NCI-H2029 treated with DMSO at 0.1 percent for 48 hours (cell line): ENCODE measurements around the gene ZNF580.

Experiments used
- DNase-seq: peaks from one replicate; lab custom pipeline; 2025; lab: John Stamatoyannopoulos, UW

ZNF580 gene

DNA sequence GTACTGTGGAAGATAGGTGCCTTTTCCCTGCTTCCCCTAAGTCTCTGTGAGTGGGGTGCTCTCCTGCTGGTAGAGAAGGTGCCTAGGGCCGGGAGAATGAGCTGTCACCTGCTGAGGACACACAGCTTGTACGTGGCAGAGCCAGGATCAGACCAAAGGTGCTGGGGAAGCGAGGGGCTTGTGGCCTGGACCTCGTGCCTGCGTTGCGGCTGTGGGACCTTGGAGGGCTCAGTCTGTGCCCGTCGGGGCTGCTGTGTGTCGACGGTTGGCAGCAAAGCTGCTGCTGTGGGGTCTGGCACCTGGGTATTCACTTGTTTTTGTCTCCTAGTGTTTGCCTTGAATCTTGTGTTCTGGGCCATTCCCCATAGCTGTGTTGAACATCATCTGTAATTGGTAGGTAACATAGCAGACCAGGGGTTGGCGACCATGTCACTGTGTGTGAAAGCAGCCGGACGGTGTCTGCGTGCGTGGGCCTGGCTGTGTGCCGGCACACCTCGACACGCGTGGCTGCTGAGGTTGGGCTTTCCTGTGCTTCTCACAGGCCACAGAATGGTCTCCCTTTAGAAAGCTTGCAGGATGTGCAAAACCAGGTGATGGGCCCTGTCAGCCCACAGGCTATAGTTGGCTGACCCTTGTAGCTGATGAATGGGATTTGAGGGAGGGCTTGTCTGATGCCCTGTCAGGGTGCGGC is 23.2 kb downstream of the ZNF580 start:
- no peak for DNase-seq

GRCh38 chr19:55666343-55667005 is 25.7 kb downstream of the ZNF580 start:
- no peak for DNase-seq

GRCh38 chr19:55667006-55667381 is 26.2 kb downstream of the ZNF580 start:
- DNase-seq, result no peak

DNA sequence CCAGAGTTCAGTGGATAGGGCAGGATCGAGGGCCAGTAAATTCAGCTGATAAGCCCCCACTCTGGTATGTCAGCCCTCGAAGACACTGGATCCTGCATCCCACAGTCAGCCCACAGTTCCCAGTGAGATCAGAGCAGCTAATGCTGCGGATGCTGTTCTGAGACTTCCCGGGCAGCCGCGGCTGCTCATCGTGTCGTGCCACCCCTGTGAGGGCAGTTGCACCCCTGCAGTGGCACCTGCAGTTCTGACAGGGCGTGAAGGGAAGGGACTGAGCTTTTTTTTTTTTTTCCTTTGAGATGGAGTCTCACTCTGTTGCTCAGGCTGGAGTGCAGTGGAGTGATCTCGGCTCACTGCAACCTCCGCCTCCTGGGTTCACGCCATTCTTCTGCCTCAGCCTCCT is 26.7 kb downstream of the ZNF580 start:
- DNase-seq, result no peak

GRCh38 chr19:55667958-55668357 is 27.2 kb downstream of the ZNF580 start:
- DNase-seq, result no peak

DNA sequence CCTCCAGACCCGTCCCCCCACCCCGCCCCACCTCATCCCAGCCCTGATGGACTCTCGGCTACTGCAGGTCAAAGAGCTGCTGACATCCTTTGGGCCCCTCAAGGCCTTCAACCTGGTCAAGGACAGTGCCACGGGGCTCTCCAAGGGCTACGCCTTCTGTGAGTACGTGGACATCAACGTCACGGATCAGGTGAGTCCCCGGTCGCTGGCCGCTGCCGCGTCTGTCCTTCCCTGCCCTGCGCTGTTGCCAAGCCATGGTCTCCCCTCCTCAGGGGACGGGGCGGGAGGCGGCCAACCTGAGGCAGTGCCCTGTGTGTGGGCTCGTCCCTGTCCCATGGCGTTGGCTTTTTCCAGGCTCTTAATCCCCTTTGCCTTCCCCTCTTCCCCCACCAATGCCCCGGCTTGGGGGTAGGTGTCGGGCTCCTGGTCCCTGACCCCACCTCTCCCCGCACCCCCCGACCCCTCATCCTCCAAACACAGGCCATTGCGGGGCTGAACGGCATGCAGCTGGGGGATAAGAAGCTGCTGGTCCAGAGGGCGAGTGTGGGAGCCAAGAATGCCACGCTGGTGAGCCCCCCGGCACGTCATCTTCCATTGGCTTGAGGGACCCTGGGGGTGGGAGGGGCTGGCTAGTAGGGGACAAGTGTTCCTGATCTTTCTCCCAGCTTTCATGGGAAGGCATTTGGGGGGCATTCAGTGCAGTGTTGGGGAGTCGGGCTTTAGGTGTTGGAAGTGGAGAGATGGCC is 28.0 kb downstream of the ZNF580 start:
- no peak for DNase-seq

DNA sequence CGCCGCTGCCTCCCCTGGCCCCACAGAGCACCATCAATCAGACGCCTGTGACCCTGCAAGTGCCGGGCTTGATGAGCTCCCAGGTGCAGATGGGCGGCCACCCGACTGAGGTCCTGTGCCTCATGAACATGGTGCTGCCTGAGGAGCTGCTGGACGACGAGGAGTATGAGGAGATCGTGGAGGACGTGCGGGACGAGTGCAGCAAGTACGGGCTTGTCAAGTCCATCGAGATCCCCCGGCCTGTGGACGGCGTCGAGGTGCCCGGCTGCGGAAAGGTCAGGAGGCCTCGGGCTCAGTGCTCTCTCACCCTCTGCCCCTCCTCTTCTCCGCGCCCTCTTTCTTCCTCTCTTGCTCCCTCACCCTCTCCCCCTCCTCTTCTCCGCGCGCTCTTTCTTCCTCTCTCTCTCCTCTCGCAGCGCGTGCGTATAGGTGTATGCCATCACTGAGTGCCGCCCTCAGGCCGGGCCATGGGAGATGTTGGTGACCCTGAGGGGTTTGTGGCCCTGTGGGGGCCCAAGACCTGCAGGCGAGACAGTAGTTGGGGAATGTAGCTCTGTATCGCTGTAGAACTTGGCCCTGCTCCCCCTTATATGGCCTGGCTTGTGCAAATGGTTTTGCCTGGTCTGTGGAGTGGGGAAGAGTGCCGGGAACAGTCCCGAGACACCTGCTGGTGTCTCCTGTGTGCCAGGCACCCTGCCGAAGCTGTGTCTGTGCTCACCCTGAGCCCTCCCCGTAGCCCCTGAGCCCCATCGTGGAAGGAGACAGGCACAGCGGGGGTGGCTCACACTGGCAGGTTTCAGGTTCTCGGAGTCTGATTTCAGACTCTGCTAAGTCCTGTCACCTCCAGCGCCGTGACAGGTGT is 28.8 kb downstream of the ZNF580 start:
- no peak for DNase-seq

GRCh38 chr19:55670280-55671053 is 29.7 kb downstream of the ZNF580 start:
- no peak for DNase-seq

- DNase-seq, result no peak
Measured at GRCh38 chr19:55671054-55671378, 30.2 kb downstream of the ZNF580 start.

DNA sequence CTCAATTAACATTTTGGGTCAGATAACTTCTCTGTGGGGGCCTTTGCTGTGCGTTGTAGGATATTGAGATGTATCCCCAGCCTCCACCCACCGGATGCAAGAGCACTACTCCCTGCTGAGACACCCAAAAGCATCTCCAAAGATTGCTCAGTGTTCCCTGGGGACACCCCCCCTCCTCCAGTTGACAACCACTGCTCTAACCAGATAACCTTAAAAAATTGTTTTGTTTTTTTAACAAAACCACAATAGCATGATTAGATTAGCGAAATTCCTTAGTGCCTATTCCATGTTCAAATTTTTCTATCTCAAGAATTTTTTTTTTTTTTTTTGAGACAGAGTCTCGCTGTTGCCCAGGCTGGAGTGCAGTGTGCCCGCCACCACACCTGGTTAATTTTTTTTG is 31.6 kb downstream of the ZNF580 start:
- no peak for DNase-seq

- no peak for DNase-seq
Measured at GRCh38 chr19:55673465-55673864, 32.7 kb downstream of the ZNF580 start.

DNA sequence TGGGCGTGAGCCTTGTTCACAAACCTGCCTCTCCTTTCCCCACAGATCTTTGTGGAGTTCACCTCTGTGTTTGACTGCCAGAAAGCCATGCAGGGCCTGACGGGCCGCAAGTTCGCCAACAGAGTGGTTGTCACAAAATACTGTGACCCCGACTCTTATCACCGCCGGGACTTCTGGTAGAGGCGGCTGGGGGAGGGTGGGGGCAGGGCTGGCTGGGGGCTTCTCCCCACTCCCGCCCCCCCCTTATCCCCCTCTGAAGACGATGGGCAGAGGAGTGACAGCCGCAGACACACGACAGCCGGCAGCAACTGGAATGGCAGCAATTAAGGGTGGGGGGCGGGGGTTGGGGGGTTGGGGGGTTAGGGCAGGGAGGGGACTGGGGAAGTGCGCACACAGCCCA is 33.1 kb downstream of the ZNF580 start:
- DNase-seq, result no peak

- no peak for DNase-seq
Measured at GRCh38 chr19:55674459-55674840, 33.6 kb downstream of the ZNF580 start.

DNA sequence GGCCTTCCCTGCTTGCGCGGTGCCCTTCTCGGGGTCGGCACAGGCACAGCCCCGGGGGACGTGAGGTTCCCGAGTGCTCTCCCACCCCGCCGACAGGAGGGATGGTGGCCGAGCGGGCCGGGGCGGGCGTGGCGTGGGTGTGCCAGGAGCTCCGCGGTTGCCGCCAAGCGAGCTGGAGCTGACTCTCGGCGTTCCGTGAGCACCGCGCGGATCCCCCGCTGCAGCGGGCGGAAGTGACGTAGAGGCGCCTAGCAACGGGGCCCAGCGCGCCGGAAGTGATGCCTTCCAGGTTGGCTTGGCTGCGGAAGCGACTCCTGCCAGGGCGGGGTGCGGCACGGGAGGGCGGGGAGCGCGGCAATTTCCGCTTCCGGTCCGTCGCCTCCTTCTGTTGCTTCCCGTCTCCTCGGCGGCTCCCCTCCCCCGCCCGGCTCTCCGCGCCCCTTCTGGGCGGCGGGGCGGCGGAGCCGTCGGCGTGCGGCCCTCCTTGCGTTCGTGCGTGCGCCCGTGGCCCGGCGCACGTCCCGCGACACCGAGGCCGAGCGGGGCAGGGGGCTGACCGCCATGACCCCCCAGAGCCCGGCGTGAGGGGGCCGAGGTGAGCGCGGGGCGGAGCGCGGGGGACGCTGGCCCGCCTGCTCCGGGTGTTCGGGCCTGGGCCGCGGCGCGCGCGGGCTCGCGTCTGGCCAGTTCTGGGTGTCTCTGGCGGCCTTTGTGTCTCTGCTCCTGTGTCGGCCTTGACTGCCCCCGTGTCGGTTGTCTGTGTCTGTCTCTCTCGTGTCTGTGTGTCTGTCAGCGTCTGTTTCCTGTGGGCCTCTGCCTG is 34.2 kb downstream of the ZNF580 start, which contains the start of gene EPN1:
Gene EPN1 (plus strand): TSS at position 386 of the 820 bp plus-strand sequence. CDS start 3,402 bp downstream, outside the sequence.
- DNase-seq, result peak; percentile 56

- no peak for DNase-seq
Measured at GRCh38 chr19:55675661-55676354, 35.0 kb downstream of the ZNF580 start.

GRCh38 chr19:55676383-55676782 is 35.6 kb downstream of the ZNF580 start:
- no peak for DNase-seq

DNA sequence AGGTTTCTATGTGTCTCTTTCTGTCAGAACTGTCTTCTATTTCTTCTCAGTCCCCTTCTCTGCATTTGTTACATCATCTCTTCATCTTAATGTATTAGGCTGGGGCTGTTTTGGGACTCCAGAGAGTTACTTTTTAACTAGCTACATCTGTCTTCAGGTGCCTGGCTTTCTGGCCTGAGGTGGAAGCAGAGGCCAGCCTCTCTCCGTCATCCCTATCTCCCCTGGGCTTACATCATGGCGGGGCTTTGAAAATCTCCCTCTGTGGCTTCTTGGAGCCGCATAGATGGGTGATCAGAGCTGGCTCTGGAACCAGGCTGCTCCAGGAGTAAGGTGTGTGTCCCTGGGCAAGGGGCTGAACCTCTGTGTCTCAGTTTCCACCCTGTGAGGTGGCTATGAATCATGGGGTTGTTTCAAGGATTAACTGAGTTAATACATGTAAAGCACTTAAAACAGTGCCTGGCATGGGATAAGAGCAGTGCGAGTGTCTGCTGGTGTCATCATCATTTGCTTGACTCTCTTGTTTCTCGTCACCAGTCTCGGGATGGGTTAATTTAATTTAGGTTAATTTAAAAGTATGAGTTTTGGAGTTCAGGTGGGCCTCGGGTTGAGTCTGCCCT is 36.2 kb downstream of the ZNF580 start:
- no peak for DNase-seq

- no peak for DNase-seq
Measured at GRCh38 chr19:55677572-55678028, 36.8 kb downstream of the ZNF580 start.

- DNase-seq, result no peak
Measured at GRCh38 chr19:55678121-55678671, 37.4 kb downstream of the ZNF580 start.
